ENCODE results near the gene SHC1.
"Not testable (repeated sequence)": the region's sequence is repeated elsewhere in the genome, so short reads cannot be mapped to it uniquely, and the experiment has no call there.

SHC1 gene

DNA sequence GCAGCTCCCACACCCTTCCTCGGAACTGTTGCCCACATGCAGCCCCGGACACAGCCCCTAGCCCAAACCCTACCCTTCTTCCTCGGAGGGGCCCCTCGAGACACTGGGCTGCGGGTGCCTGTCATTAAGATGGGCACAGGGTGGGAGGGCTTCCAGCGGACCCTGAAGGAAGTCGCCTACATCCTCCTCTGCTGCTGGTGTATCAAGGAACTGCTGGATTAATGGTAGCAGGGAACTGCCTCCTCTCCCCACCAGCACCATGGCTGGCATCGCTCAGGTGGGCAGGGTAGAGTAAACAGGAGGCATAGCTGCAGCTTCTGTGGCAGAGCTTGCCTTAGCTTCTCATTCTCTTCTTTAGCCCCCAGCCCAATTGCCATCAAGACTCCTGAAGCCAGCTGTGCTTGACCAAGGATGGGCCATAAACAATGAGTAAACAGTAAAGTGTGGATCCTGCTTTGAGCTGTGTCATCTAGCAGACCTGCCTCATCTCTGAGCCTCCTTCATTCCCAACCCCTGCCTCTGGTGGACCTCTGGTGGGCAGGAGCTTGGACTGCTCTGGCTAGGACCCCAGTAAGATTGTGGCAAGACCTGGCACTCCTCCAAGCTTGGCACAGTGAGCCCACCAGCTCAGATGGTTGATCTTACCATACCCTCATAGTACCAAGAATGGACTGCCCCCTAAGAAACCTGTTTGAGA is 23.2 kb upstream of the SHC1 start, which contains the start of gene LENEP:
Gene LENEP, plus strand, starts transcription at position 15 of the 697 bp plus-strand sequence. Its CDS starts 22 bp downstream, at position 37.
- no peak for DNase-seq

DNA sequence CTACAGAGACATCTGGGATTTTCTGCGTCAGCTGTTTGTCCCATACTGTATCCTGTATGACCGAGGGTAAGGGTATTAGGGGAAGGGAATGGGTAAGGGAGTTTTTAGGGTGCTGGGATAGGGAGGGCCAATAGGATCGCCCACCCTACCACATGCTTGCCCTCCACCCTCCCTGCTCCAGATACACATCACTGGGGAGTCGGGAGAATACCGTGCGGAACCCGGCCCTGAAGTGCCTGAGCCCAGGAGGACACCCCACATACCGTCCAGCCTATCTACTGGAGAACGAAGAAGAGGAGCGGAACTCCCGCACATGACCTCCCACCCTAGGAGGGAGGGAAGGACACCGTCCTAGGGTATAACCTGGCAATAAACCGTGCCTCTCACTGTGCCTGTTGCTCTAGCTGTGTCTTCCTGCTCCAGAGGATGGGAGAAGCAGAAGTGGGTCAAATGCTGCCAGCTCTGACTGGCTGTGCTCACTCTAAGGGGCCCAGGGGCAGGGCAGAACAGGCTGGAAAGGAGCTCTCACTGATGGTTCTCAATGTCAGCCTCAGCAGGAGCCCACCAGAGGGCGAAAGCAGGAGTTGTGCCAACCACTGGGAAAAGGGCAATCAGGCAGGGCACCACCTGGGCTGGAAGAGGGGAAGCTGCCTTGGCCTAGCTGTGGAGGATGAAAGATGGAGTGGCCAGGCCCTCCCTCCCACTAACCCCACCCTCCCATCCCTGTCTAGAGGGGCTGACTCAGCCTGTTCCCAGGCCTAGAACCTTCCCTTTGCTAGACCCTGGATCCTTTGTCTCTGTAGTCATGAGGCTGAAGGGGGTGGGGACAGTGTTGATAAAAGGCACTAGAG is 22.4 kb upstream of the SHC1 start:
- no peak for DNase-seq

DNA sequence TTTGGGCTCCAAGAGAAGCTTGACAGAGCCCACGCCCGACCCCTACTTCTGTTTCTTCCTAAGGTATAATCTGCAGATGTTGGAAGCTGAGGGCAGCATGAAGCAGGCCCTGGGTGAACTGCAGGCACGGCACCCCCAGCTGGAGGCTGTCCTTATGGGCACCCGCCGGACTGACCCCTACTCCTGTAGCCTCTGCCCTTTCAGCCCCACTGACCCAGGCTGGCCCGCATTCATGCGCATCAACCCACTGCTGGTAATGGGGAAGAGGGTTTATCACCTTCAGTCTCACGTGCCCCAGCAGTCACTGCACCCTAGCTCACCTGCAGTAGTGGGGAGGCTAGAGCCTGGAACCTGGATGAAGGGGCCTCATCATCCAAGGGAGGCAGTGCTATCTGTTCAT is 19.7 kb upstream of the SHC1 start:
- no peak for DNase-seq

DNA sequence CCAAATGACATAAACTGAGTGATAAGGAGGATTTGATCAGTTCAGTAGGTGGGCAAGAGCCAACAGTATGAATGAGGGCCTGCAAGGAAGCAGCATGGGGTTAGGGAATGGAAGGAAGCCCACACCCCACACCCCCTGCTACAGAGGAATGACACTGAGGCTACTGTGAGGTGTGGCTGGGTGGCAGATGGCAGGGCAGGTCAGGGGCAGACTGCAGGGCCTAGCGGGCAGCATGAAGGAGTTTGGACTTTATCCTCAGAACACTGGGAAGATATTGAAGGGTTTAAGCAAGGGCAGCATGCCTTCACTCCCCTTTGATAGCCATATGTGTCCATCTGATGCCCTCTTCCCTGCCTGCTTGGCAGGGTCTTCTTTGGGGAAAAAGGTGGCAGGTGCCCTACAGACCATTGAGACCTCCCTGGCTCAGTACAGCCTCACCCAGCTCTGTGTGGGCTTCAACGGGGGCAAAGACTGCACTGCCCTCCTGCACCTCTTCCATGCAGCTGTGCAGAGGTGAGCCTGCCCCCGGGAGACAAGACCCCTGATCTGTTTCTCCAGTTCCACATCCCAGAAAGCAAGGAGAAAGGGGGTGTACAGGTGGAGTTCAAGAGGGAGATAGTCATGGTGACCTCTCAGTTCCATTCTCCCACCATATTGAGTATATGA is 18.8 kb upstream of the SHC1 start:
- no peak for DNase-seq

DNA sequence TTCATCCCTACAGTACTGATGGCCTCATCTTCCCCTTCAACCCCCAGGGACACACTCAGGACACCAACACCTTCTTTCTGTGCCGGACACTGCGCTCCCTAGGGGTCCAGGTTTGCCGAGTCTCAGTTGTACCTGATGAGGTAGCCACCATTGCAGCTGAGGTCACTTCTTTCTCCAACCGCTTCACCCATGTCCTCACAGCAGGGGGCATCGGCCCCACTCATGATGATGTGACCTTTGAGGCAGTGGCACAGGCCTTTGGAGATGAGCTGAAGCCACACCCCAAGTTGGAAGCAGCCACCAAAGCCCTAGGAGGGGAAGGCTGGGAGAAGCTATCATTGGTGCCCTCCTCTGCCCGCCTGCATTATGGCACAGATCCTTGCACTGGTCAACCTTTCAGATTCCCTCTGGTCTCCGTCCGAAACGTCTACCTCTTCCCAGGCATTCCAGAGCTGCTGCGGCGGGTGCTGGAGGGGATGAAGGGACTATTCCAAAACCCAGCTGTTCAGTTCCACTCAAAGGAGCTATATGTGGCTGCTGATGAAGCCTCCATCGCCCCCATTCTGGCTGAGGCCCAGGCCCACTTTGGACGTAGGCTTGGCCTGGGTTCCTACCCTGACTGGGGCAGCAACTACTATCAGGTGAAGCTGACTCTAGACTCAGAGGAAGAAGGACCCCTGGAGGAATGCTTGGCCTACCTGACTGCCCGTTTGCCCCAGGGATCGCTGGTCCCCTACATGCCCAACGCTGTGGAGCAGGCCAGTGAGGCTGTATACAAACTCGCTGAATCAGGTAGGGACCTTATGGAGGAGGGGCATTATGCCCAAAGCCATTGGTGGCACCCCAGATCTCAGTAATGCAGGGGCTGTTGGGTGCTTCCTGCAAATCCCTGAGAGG is 17.8 kb upstream of the SHC1 start:
- no peak for DNase-seq

DNA sequence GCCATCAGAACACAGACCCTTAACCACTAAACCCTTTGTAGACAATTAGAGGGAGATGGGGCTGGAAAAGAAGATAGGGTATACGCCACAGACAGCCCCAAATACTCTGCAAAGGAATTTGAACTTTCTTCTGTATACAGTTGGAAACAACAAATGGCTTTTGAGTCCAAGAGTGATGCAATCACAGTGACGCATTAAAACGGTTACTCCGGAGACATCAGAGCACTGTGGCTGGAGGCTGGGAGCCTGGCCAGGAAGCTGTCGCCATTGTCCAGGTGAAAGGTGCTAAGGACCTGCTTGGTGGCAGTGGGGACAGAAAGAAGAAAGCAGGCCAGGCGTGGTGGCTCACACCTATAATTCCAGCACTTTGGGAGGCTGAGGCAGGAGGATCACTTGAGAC is 16.8 kb upstream of the SHC1 start:
- DNase-seq: no peak

DNA sequence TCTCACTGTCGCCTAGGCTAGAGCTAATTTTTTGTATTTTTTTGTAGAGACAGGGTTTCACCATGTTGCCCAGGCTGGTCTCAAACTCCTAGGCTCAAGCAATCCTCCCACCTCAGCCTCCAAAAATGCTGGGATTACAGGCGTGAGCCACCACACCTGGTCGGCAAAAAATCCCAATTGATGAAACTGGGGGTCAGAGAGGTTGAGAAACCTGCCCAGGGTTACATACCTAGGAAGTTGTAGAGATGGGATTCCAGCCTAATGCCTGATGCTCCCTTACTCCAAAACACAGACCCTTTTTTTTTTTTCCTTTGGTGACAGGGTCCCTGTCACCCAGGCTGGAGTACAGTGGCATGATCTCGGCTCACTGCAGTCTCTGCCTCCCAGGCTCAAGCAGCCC is 16.2 kb upstream of the SHC1 start:
- DNase-seq: not testable (repeated sequence)

DNA sequence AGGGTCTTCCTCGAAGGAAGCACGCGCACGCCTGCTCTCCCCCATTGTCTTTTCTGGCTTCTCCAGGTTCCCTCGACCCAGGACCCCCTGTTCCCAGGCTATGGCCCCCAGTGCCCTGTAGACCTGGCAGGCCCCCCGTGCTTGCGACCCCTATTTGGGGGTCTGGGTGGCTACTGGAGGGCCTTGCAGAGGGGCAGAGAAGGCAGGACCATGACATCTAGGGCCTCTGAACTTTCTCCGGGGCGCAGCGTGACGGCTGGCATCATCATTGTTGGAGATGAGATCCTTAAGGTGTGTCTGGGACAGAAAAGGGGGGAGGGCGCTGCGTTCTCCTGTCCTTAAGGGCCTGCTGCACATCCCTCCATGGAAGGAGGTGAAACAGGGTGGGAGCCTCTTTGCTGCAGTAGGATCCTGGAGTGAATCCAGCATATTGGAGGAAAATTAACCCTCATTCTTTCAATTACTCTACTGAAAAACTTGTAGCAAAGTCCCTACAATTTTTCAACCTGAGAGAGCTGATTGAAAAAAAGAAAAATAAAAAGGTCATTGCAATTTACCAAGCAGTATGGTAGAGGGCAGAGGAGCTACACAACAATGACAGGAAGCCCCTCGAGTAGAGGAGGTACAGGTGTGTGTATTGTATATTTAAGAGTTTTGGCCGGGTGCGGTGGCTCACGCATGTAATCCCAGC is 13.4 kb upstream of the SHC1 start:
- no peak for DNase-seq

DNA sequence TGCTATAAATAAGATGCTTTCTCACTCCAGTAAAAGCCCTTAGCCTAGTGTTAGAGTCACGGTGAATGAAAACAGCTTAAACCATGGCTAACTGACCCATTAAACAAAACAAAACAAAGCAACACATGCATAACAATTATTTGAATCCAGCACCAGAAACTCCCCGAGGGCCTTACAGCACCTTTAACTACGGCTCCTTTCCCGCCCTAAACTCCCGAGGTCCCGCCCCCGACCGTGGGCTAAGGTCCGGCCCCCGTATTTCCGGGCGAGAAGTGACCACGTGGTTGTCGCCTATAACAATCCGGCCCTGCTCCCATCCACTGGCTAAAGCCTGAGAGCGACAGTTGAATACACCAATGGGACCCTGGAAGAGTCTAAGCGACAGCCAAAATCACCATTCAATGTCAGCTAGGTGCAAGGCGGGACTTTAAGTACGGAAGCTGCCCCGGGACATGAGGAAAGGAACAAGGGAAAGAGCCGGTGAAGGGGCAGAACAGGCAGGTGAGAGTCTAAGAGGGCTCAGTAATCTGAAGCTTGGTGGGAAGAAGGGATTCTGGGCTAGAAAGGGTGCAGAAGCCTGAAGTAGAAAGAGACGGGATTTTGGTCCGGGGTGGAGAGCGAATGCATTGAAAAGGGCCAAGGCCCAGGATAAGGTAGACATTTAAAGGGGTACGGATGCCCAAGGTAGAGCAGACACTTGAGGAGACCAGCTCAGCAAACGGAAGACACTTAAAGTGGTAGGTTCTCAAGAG is 12.5 kb upstream of the SHC1 start, which contains the start of gene FLAD1:
Gene FLAD1, plus strand, starts transcription at position 448 of the 752 bp plus-strand sequence. CDS start 351 bp downstream, outside the sequence.
- peak; percentile 96 for DNase-seq

DNA sequence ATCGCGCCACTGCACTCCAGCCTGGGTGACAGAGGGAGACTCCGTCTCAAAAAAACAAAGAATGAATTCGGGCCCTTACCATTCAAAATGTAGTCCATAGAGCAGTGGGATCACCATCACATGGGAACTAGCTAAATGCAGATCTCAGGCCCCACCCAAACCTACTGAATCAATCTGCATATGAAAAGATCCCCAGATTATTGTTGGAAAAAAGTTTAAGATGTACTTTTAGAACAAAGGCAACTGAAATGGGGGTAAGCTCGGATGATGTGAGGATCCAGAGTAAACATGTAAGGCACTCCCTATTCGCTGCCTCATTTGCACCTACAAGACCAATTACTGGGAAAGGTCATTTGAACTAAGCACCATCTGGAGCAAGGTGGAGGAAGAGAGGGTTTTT is 11.8 kb upstream of the SHC1 start:
- no peak for DNase-seq

DNA sequence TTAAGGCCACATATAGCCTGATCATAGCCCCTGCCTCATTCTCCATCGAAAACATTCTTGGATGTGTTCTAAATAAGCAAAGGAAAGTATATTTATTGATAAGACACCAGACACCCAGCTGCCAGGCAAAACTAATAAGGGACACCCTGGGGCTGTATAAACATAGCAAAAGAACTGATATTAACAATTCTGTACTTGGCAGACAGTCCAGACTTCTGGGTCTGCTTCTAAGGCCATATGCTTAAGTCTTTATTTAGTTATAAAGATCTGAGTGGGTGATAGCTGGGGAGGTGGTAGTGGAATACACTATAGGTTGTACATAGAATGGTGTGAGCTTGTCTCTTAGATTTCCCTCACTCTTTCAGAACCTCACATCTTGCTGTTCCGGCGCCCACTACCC is 7.8 kb upstream of the SHC1 start:
- no peak for DNase-seq

DNA sequence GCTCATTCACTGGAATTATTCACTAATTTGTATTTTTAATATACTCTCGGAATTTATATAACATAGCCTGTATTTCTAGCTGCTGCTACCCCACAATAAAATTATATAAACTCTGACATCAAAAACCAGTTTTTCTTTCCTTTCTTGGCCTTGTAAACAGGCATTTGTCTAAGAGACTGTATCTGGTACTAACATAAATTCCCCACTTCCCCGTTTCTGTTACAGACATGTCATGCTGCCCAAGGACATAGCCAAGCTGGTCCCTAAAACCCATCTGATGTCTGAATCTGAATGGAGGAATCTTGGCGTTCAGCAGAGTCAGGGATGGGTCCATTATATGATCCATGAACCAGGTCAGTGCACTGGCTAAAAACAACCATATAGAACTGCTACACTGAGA is 7.2 kb upstream of the SHC1 start:
- DNase-seq: not testable (repeated sequence)

DNA sequence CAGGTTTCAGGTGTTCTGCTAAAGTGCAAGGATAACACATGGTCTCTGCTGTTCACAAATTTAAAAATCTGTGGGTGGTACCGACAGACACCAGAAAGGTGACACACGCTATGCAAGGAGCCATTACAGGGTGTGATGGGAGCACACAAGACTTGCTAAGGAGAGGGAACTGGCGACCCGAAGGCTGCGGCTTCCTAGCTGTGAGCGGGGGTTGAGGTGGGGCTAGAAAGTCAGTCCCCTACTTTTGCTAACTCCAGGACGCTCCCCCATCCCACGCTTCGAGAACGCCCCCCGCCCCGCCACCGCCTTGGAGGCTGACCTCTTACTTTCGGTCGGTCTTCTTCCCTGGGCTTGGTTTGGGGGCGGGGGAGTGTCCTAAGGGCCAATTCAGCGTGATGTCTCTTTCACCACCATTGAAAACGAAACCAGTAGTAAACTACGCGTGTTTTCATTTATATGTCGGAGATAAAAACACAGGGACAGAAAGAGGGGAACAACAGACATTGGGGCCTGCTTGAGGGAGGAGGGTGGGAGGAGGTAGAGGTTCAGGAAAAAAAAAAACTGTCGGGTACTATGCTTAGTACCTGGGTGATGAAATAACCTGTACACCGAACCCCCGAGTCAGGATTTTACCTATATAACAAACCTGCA is 5.0 kb upstream of the SHC1 start:
- peak; percentile 52 for DNase-seq

DNA sequence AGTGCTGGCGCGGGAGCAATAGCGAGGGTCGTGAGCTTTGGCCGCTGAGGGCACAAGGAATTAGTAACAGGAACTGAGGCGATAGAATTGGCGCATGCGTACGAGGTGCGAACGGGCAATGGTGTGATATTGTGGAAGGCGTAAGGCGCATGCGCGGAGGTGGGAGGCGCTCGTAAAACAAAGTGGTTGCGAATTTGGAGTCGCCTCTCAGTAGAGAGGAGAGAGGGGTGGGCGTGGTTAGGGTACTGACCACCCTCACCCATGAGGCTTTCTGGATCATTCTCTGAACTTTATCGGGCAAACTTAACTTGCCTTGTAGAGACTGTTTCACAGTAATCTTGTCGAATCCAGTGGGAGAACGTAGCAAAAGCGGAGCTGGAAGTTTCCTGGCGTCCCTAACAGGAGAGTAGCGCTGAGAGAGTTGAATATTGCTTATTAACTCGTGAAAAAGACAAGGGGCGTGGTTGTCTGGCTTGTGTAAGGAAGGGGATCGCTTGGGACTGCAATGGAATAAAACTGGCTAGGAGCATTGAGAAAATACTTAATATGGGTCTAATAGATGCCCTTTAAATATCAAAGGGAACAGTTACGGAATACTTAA is 4.4 kb upstream of the SHC1 start:
- DNase-seq: peak; percentile 95

DNA sequence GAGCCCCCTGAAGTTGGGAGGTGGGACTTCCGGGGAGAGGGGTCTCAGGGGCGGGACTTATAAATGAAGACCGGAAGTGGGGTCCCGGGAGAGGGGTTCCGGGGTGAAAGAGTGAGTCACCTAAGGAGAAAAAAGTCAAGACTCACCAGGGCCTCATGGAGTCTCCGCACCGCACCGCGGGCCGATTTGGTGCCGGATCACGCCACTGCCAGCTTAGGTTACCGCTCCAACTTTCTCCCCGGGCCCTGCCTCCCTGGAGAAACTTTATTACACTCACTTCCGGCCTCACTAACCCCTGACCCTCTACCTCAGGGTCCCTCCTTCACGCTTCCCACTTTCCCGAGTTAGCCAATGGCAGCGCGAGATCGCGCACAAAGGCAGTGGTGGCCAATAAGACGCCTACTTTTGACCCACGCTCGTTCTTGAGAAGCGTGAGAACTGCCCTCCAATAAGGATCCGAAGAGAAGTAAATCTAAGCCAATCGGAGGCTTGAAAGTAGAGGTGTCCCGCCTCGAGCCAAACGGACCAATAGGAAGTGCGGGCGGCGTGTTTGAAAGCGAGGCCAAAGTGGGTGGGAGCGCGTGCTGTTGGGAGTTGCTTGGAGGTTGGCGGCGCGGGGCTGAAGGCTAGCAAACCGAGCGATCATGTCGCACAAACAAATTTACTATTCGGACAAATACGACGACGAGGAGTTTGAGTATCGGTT is 3.7 kb upstream of the SHC1 start, which contains the start of gene CKS1B:
Gene CKS1B, plus strand, starts transcription at position 580 of the 706 bp plus-strand sequence. Its CDS starts 65 bp downstream, at position 645.
- peak; percentile 99 for DNase-seq

DNA sequence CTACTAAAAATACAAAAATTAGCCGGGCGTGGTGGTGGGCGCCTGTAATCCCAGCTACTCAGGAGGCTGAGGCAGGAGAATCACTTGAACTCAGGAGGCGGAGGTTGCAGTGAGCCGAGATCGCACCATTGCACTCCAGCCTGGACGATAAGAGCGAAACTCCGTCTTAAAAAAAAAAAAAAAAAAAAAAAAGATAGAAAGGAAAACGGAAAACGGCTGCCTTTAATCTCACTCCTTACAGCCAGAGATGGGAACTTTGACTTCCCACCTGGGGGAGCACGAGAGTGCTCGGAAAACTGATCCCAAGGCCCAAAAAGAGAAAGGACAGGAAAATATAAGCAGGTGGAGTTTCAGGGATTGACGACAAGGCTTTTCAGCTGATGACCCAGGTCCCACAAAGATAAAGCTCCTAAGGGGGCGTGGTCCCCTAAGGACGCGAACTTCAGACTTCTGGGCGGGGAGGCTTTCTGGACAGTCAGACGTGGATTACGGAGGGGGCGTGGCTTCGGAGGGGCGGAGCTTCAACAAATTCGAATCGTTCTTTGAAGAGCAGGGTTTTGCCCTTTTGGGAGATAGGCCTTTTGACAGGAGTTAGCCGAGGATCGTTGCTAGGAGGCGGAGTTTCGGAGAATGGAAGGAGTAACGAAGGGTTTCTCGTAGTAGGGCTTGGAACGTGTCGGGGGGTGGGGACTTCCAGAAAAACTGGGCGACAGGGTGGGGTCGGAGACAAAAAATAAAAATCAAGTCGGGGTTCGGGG is 3.0 kb upstream of the SHC1 start:
- DNase-seq: peak; percentile 92

DNA sequence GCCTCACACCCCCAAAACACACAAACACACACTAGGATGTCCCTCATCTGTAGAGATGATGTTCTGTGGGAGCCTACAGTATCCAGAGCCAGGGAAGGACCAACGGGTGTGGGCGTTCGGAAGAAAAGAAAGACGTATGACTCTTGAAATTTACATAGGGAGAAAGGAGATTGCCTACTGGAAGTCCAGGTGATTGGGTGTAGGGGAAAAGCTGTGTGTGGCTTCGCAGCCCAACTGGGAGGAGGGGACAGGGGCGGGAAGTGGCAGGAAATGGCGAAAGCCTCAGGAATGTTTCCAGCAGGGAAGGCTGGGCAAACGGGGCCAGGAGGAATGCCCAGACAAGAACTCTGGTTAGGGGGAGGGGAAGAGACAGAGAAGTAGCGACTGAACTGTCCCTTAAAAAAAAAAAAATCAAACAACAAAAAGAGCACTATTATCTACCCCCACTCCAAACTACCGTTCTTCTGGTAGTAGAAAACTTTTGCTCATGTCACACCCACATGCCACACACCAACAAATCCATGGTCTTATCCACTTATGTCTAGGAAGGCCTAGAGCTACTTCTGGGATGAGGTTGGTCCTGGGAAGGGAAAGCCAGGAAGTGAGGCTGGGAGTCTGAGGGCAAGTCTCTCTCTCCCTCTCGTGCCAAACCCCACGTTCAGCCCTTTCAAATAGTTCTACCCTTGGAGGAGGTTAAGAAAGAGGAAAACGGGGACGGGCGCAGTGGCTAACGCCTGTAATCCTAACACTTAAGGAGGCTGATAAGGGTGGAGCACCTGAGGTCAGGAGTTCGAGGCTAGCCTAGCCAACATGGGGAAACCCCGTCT is 2.2 kb upstream of the SHC1 start:
- DNase-seq: no peak

DNA sequence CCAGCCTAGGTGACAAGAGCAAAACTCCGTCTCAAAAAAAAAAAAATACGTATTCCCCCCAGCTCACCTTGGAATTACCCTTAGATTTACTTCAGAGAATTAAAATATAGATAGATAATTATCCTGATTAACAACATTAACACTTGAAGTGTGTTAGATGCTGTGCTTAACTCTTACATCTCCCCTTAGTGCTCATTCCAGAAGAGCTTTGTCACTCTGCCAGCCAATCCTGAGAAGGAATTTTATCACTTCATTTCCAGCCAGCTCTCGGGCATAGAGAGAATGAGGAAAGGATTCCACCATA is 1.6 kb upstream of the SHC1 start:
- DNase-seq: no peak
